IMR-90 (cell line): Measurements from ENCODE around the gene CAST. TPM values are rescaled to one million over a fixed set of nuclear protein-coding genes. Genes with fewer than 3 reads are reported as not detected.

Experiments used
- ATAC-seq: fragments of 200-7000 bp; cut with Tn5 transposase; 2 replicates; pipeline ENCODE4 v1.9.1; 2020; ENCODE audit warnings: low read depth, mild to moderate bottlenecking, moderate library complexity
- BruUV-seq: library from RNA; stranded (reverse); fragments of 400-500 nt; replicated peaks from 2 replicates; lab custom pipeline; 2021; lab: Mats Ljungman, UMichigan
- CTCF ChIA-PET: fragments of 300-600 bp; formaldehyde crosslinking; extraction: SDS; loops from one replicate; lab custom pipeline; 2021; ENCODE audit warnings: antibody characterized with exemption; lab: Yijun Ruan, JAX
- POLR2A ChIA-PET: fragments of 300-600 bp; sonication (Branson Sonifier 250); formaldehyde crosslinking; loops from one replicate; lab custom pipeline; 2022; ENCODE audit warnings: antibody characterized with exemption; ENCODE audit not compliant: unreplicated experiment; lab: Charles Lee
- DNase-seq: peaks from one replicate; pipeline ENCODE4 v3.0.0; 2013
- H2AFZ ChIP-seq: replicated peaks from 2 replicates; pipeline ENCODE3; 2013; ENCODE audit warnings: low read length, mild to moderate bottlenecking; ENCODE audit not compliant: poor library complexity
- H2AK5ac ChIP-seq: 2 replicates; pipeline ENCODE4 v1.6.1; 2013; ENCODE audit warnings: low read depth, low read length, inconsistent platforms
- H2AK9ac ChIP-seq: replicated peaks from 2 replicates; pipeline ENCODE3; 2013; ENCODE audit warnings: mild to moderate bottlenecking, low read depth, low read length, moderate library complexity; ENCODE audit not compliant: poor library complexity
- H2BK120ac ChIP-seq: 2 replicates; pipeline ENCODE4 v1.6.1; 2013; ENCODE audit warnings: low read depth, low read length, inconsistent platforms
- H2BK15ac ChIP-seq: 3 replicates; pipeline ENCODE4 v1.6.1; 2013; ENCODE audit warnings: low read depth, low read length, inconsistent platforms
- H2BK20ac ChIP-seq: 2 replicates; pipeline ENCODE4 v1.6.1; 2013; ENCODE audit warnings: low read depth, mild to moderate bottlenecking, inconsistent platforms, low read length, moderate library complexity
- H2BK5ac ChIP-seq: 2 replicates; pipeline ENCODE4 v1.6.1; 2013; ENCODE audit warnings: mild to moderate bottlenecking, low read depth, low read length, inconsistent platforms; ENCODE audit not compliant: poor library complexity, severe bottlenecking
- H3K14ac ChIP-seq: replicated peaks from 2 replicates; pipeline ENCODE4 v1.6.1; 2013; ENCODE audit warnings: low read depth, low read length, inconsistent platforms
- H3K18ac ChIP-seq: 2 replicates; pipeline ENCODE4 v1.6.1; 2013; ENCODE audit warnings: low read depth, low read length, control low read depth
- H3K23ac ChIP-seq: 2 replicates; pipeline ENCODE4 v1.6.1; 2013; ENCODE audit warnings: low read depth, low read length, inconsistent platforms
- H3K27ac ChIP-seq: 2 replicates; pipeline ENCODE4 v1.5.1; 2013; ENCODE audit warnings: mild to moderate bottlenecking, control low read depth, low read length; ENCODE audit not compliant: insufficient read depth
- H3K27me3 ChIP-seq: 2 replicates; pipeline ENCODE4 v1.6.1; 2013; ENCODE audit warnings: low read length; ENCODE audit not compliant: control insufficient read depth, insufficient read depth
- H3K36me3 ChIP-seq: 2 replicates; pipeline ENCODE4 v1.6.1; 2013; ENCODE audit warnings: low read length, mixed read lengths; ENCODE audit not compliant: control insufficient read depth, insufficient read depth
- H3K4ac ChIP-seq: 2 replicates; pipeline ENCODE4 v1.6.1; 2013; ENCODE audit warnings: low read depth, low read length, inconsistent platforms
- H3K4me1 ChIP-seq: 2 replicates; pipeline ENCODE4 v1.6.1; 2013; ENCODE audit warnings: low read length, mixed read lengths; ENCODE audit not compliant: control insufficient read depth, insufficient read depth
- H3K4me2 ChIP-seq: 2 replicates; pipeline ENCODE4 v1.6.1; 2013; ENCODE audit warnings: low read depth, mild to moderate bottlenecking, control low read depth, low read length, moderate library complexity
- H3K4me3 ChIP-seq: 2 replicates; pipeline ENCODE4 v1.5.1; 2013; ENCODE audit warnings: low read depth, mild to moderate bottlenecking, control low read depth, low read length, moderate library complexity; ENCODE audit not compliant: insufficient read depth
- H3K56ac ChIP-seq: 2 replicates; pipeline ENCODE4 v1.6.1; 2013; ENCODE audit warnings: low read length, inconsistent platforms; ENCODE audit not compliant: insufficient read depth; ENCODE audit errors: extremely low read depth
- H3K79me1 ChIP-seq, 2 experiments: 2 replicates each; pipeline ENCODE4 v1.6.1; 2013; ENCODE audit warnings: low read length in 2 of 2, inconsistent platforms in 1 of 2, low read depth in 1 of 2
- H3K9ac ChIP-seq: 2 replicates; pipeline ENCODE4 v1.6.1; 2013; ENCODE audit warnings: low read depth, low read length, control low read depth
- H3K9me1 ChIP-seq: 2 replicates; pipeline ENCODE4 v1.6.1; 2013; ENCODE audit warnings: low read length, inconsistent platforms; ENCODE audit not compliant: insufficient read depth
- H3K9me3 ChIP-seq: 2 replicates; pipeline ENCODE4 v1.6.1; 2013; ENCODE audit warnings: low read length; ENCODE audit not compliant: control insufficient read depth, insufficient read depth
- H4K20me1 ChIP-seq: 2 replicates; pipeline ENCODE4 v1.6.1; 2013; ENCODE audit warnings: low read length, inconsistent platforms; ENCODE audit not compliant: insufficient read depth
- H4K5ac ChIP-seq: 2 replicates; pipeline ENCODE4 v1.6.1; 2013; ENCODE audit warnings: mild to moderate bottlenecking, low read depth, low read length, control low read depth
- H4K8ac ChIP-seq, 2 experiments: 2 replicates each; pipeline ENCODE4 v1.6.1; 2013; ENCODE audit warnings: low read depth in 2 of 2, low read length in 2 of 2, control low read depth in 1 of 2, inconsistent platforms in 1 of 2
- H4K91ac ChIP-seq: 2 replicates; pipeline ENCODE4 v1.6.1; 2013; ENCODE audit warnings: low read depth, low read length, inconsistent platforms; ENCODE audit not compliant: insufficient read depth
- BHLHE40 ChIP-seq: fragments of 150-350 bp; IDR thresholded peaks from 2 replicates; pipeline ENCODE4 v1.6.1; 2016; ENCODE audit warnings: mild to moderate bottlenecking, low read depth, low read length
- CEBPB ChIP-seq: IDR thresholded peaks from 2 replicates; pipeline ENCODE4 v1.6.1; 2012; ENCODE audit warnings: low read depth, low read length, improper control_type of control experiment
- CHD1 ChIP-seq: IDR thresholded peaks from 2 replicates; pipeline ENCODE4 v1.6.1; 2012; ENCODE audit warnings: low read depth, low read length, improper control_type of control experiment
- FOS ChIP-seq: fragments of 150-350 bp; IDR thresholded peaks from 2 replicates; pipeline ENCODE4 v1.6.1; 2016; ENCODE audit warnings: low read depth, low read length
- MAZ ChIP-seq: IDR thresholded peaks from 2 replicates; pipeline ENCODE4 v1.6.1; 2012; ENCODE audit warnings: low read depth, mild to moderate bottlenecking, low read length, improper control_type of control experiment, moderate library complexity, borderline replicate concordance
- MXI1 ChIP-seq: IDR thresholded peaks from 2 replicates; pipeline ENCODE4 v1.6.1; 2012; ENCODE audit warnings: low read depth, mild to moderate bottlenecking, low read length, moderate library complexity, borderline replicate concordance
- NFE2L2 ChIP-seq: fragments of 150-350 bp; IDR thresholded peaks from 2 replicates; pipeline ENCODE4 v1.6.1; 2016; ENCODE audit warnings: low read depth, mild to moderate bottlenecking, low read length
- POLR2A ChIP-seq: IDR thresholded peaks from 2 replicates; pipeline ENCODE4 v1.6.1; 2012; ENCODE audit warnings: mild to moderate bottlenecking, low read depth, low read length
- RAD21 ChIP-seq: IDR thresholded peaks from 2 replicates; pipeline ENCODE4 v1.6.1; 2012; ENCODE audit warnings: low read length, improper control_type of control experiment
- RCOR1 ChIP-seq: IDR thresholded peaks from 2 replicates; pipeline ENCODE4 v1.6.1; 2012; ENCODE audit warnings: mild to moderate bottlenecking, low read length, improper control_type of control experiment; ENCODE audit not compliant: insufficient replicate concordance
- RFX5 ChIP-seq: IDR thresholded peaks from 2 replicates; pipeline ENCODE4 v1.8.0; 2012; ENCODE audit warnings: low read depth, mild to moderate bottlenecking, low read length, moderate library complexity
- SMC3 ChIP-seq: fragments of 150-350 bp; IDR thresholded peaks from 2 replicates; pipeline ENCODE4 v1.6.1; 2016; ENCODE audit warnings: low read depth, mild to moderate bottlenecking, antibody characterized with exemption, low read length, moderate library complexity
- WGBS, 2 experiments: methylation state at CpG; one replicate each; pipeline versions ENCODE4 v1.1.5 to v1.1.7; 2013; ENCODE audit warnings: missing lambda C conversion rate in 2 of 2; ENCODE audit not compliant: insufficient read length in 1 of 2; ENCODE audit errors: extremely low coverage in 2 of 2; 5-methylcytosine and 5-hydroxymethylcytosine counted together
- dilution Hi-C: fragments of 300-500 bp; cut with HindIII; formaldehyde crosslinking; loops from one replicate; pipeline ENCODE4 v1.14.3; 2018; ENCODE audit warnings: low sequenced_read_pairs; ENCODE audit not compliant: unreplicated experiment
- in situ Hi-C: fragments of 300-500 bp; cut with MboI; formaldehyde crosslinking; loops from 3 replicates; pipeline ENCODE4 v1.14.3; 2019; ENCODE audit warnings: low sequenced_read_pairs, inconsistent platforms, mixed read lengths
- intact Hi-C: fragments of 100-400 bp; cut with micrococcal nuclease; formaldehyde crosslinking; loops from 2 replicates; pipeline ENCODE4 v1.10.0; 2022
- polyA plus RNA-seq, 3 experiments: library from polyadenylated mRNA; depleted of rRNA; stranded (reverse); fragments of >200 nt; gene quantifications; 2 replicates each; pipeline ENCODE4 v1.2.3, GENCODE V29; 2012; ENCODE audit warnings: low replicate concordance in 1 of 3
- total RNA-seq: library from RNA; depleted of rRNA; stranded (reverse); fragments of >200 nt; gene quantifications from 2 replicates; pipeline ENCODE4 v1.2.3, GENCODE V29; 2012
- TF ChIP-seq, protein P1 (sequence below): fragments of 150-350 bp; IDR thresholded peaks from 2 replicates; pipeline ENCODE4 v1.6.1; 2017; ENCODE audit warnings: mild to moderate bottlenecking, antibody characterized with exemption, low read length, low read depth
- TF ChIP-seq, protein P2 (sequence below): fragments of 150-350 bp; IDR thresholded peaks from 2 replicates; pipeline ENCODE4 v1.6.1; 2016; ENCODE audit warnings: low read depth, mild to moderate bottlenecking, low read length, moderate library complexity, borderline replicate concordance

CAST gene
- total and polyA plus RNA-seq, 2 of the 4 experiments (the other 2 are of a cell fraction) = 91.3 to 128 TPM

DNA sequence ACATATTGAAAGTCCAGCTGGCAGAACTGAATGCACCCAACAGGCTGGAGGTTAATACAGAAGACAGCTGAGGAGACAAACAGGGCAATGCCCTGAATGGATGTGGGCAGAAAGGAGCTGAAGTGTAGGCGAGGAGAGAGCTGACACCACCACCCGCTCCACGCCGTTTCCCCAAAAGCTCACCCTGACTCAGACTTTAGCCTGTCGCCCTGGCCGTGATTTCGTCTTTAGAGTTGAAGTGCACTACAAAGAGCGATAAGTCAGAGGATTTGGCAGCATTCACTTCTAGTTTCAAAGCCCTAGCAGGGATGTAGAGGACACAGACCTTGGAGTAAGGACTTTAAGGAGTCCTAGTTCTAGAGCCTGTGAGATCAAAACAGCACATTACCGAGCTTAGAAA, 147.7 kb downstream of the CAST start:
- intact Hi-C loops (no loop called here), dilution Hi-C loops (no loop called here), in situ Hi-C loops (no loop called here)
- POLR2A ChIA-PET = no interaction called here
- H4K8ac ChIP-seq = no peak overlapping the region
- peaks cover 8 to 17% of the 10 kb centered on the region in 2 experiments; a peak in 3 of 4 replicates for H3K79me1 ChIP-seq
- no peaks in the 10 kb centered on the region for H4K20me1 ChIP-seq
- no peak overlapping the region for H2BK120ac ChIP-seq
- H3K23ac ChIP-seq = no peak overlapping the region
- H2AK5ac ChIP-seq = no peak overlapping the region
- H2AFZ ChIP-seq = no peak overlapping the region
- H3K9ac ChIP-seq = no peak overlapping the region
- CTCF ChIA-PET = interaction anchor here (0.6 kb wide), 1 partner anchor 62 kb away, joined by 3 read pairs; no protein-coding TSS in a partner anchor
- H4K5ac ChIP-seq = no peak overlapping the region
- H3K9me3 ChIP-seq = no peaks in the 10 kb centered on the region
- no peak overlapping the region for H3K18ac ChIP-seq
- 92% methylated on average over 4 of the region's 9 CpGs; no CpG with 5 or more reads in 1 of the 2 experiments for WGBS, 2 experiments
- H3K56ac ChIP-seq = no peak overlapping the region
- no peak for DNase-seq
- no peak overlapping the region for H3K27ac ChIP-seq
- no peaks in the 10 kb centered on the region for H3K4me1 ChIP-seq
- H3K36me3 ChIP-seq = no peaks in the 10 kb centered on the region
- no peak overlapping the region for H2BK15ac ChIP-seq
- no peak overlapping the region for H2BK20ac ChIP-seq
- H3K4me2 ChIP-seq = no peak overlapping the region
- no peak overlapping the region for H3K14ac ChIP-seq
- ATAC-seq = no peak
- H3K9me1 ChIP-seq = no peaks in the 10 kb centered on the region
- H2AK9ac ChIP-seq = no peak overlapping the region
- no peak overlapping the region for H3K4me3 ChIP-seq
- H3K27me3 ChIP-seq = no peaks in the 10 kb centered on the region
- TF ChIP-seq RAD21 (no peak), CHD1 (no peak), CEBPB (no peak), SMC3 (no peak), MAZ (no peak), RFX5 (no peak), MXI1 (no peak), POLR2A (no peak), RCOR1 (no peak), FOS (no peak), BHLHE40 (no peak), NFE2L2 (no peak)
- TF ChIP-seq, protein P1, sequence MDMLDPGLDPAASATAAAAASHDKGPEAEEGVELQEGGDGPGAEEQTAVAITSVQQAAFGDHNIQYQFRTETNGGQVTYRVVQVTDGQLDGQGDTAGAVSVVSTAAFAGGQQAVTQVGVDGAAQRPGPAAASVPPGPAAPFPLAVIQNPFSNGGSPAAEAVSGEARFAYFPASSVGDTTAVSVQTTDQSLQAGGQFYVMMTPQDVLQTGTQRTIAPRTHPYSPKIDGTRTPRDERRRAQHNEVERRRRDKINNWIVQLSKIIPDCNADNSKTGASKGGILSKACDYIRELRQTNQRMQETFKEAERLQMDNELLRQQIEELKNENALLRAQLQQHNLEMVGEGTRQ = no peak
- TF ChIP-seq, protein P2, sequence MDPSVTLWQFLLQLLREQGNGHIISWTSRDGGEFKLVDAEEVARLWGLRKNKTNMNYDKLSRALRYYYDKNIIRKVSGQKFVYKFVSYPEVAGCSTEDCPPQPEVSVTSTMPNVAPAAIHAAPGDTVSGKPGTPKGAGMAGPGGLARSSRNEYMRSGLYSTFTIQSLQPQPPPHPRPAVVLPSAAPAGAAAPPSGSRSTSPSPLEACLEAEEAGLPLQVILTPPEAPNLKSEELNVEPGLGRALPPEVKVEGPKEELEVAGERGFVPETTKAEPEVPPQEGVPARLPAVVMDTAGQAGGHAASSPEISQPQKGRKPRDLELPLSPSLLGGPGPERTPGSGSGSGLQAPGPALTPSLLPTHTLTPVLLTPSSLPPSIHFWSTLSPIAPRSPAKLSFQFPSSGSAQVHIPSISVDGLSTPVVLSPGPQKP = no peak
- H3K4ac ChIP-seq = no peak overlapping the region
- H4K91ac ChIP-seq = no peak overlapping the region
- no TSS peak for BruUV-seq
- no peak overlapping the region for H2BK5ac ChIP-seq
